ENCODE data around the gene PHACTR3.

PHACTR3 gene

DNA sequence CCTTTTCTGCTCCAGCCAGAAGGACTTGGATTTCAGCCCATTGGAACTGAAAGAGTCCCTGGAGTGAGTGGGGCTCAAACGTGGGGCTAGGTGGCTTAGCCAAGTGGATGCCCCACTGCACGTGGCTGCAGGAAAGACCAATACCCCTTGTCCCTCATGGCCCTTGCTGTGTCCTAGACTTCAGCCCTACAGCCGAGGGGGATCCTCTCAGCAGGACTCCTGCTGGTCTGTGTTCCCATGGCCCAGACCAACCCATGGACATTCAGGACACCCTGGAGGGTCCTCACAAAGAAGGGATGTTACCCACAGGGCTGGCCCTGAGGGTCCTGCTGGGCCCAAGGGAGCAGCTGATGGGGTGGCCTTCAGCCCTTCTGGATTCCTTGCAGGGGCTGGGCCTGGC lies 30.0 kb upstream of the PHACTR3 start:
- DNase-seq: no peak

- no peak for DNase-seq
Measured at GRCh38 chr20:59575216-59575615, 29.1 kb upstream of the PHACTR3 start.

DNA sequence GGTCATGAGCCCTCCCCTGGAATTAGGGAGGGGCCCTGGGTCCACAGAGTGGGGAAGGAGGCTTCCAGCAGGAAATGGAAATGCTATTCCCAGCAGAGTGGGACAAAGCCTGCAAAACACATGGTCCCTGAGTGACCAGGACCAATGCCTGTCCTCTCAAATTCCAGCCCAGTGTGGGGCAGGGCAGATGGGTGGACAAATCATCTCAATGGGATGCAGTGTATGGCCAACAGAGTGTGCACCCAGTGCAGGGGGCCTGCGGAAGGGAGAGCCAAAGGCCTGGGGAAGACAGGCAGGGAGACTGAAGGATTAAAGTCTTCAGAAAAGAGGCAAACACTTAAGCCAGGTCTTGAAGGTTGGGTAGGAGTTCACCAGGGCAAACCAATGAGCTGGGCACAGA lies 28.7 kb upstream of the PHACTR3 start:
- no peak for DNase-seq

GRCh38 chr20:59576216-59576953 lies 28.0 kb upstream of the PHACTR3 start:
- no peak for DNase-seq

DNA sequence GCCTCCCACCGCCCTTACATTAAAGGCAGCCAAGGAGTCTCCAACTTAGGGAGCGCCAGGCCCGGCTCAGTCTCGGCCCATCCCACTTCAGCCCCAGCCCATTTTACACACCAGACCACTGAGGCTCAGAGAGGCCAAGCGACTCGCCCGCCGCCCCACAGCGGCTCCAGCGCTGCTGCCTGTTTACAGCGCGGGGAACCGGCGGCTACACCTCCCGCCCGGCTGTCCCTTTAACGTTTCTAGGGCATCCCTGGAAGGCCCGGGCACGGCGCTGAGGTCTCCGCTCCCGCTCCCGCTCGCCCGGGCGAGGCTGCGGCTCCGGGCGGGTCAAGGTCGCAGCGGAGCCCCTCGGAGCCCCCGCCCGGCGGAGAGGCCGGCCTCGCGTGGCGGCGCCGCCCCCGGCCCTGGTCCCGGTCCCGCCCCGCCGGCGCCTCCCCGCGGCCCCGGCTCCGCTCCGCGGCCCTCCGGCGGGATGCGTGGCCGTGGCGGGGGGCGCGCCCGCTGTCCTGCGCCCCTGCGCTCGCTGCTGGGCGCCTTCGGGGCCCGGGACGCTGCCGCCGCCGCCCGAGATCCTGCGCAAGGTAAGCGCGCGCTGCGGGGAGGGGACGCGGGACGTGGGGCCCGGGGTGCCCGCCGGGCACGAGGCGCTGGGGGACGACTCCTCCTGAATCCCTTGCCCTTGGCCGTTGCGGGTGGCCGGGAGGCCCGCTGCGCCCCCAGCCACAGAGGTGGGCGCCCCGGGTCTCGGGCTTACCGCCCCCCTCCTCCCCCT lies 27.1 kb upstream of the PHACTR3 start:
- DNase-seq: no peak

- no peak for DNase-seq
Measured at GRCh38 chr20:59577809-59578435, 26.4 kb upstream of the PHACTR3 start.

- DNase-seq: no peak
Measured at GRCh38 chr20:59578436-59579403, 25.6 kb upstream of the PHACTR3 start.

- no peak for DNase-seq
Measured at GRCh38 chr20:59579404-59580145, 24.8 kb upstream of the PHACTR3 start.

- no peak for DNase-seq
Measured at GRCh38 chr20:59580146-59580946, 24.0 kb upstream of the PHACTR3 start.

DNA sequence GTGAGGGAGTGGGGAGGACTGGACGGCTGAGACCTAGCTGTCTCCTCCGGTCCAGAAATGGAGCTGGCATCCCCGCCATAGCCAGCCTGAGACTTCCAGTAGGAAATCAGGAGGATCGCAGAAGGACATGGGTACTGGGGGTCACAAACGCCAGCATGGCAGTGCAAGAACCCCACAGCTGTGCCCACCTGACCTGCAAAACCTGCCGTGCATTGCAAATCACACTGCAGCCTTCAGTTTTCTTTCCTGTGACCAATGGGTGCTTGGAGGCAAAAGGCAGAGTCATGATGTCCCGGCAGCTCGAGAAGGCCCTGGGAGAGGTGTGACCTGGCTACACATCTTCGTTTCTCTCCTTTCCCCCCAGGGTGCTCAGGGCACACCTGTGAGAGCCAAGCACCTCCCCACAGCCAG lies 23.3 kb upstream of the PHACTR3 start:
- DNase-seq: no peak

DNA sequence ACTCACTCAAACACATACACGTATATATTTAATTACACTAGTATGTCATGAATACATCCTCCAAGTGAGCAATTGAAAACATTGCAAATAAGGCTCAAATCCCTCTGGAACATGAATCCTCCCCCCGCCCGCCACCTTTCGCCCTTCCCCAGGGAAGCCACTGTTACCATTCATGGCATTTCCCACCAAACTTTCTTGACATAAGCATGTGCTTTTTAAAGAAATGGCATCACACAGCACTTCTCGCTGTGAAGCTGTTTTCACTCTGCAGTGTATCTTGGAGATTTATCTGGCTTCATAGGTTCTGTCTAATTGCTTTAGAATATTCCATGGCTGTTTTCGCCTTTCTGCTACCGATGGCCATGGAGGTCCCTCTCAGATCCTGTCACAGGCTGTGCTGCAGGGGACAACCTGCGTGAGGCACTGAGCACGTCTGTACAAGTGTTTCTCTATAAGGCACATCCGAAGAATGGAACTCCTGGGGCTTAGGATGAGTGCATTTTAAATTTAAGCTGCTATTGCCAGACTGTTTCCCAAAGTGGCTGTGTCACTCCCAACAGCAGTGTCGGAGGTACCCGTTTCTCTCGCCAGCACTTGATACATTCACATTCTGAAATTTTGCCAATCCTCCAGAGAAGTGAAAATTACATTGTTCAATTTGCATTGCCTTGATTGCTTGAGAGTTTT lies 22.2 kb upstream of the PHACTR3 start:
- no peak for DNase-seq

- no peak for DNase-seq
Measured at GRCh38 chr20:59583428-59584277, 20.7 kb upstream of the PHACTR3 start.

DNA sequence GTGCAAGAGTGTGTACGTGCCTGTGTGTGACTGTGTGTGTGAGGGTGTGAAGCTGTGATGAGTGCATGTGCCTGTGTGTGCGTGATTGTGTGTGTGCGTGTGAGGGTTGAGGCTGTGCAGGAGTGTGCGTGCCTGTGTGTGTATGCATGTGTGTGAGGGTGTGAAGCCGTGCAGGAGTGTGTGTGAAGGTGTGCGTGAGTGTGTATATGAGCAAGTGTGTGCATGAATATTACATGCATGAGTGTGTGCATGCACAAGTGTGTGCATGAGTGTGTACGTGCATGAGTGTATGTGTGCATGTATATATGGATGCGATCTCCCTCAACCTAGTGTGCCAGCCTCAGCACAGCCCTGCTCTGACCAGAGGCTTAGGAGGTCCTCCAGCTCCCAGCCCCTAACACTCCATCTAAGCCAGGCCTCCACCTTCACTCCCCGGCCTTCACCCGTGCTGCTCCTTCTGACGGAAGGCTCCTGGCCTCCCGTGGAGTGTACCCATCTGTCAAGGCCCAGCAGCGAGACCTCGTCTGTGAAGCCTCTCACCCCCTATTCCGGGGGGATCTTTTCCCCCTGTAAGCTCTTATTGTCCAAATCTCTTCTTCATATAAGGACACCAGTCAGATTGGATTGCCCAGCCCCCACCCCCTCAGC lies 19.9 kb upstream of the PHACTR3 start:
- DNase-seq: no peak

- DNase-seq: no peak
Measured at GRCh38 chr20:59585714-59586409, 18.5 kb upstream of the PHACTR3 start.

- DNase-seq: no peak
Measured at GRCh38 chr20:59586613-59587012, 17.7 kb upstream of the PHACTR3 start.

- no peak for DNase-seq
Measured at GRCh38 chr20:59587570-59587969, 16.8 kb upstream of the PHACTR3 start.

DNA sequence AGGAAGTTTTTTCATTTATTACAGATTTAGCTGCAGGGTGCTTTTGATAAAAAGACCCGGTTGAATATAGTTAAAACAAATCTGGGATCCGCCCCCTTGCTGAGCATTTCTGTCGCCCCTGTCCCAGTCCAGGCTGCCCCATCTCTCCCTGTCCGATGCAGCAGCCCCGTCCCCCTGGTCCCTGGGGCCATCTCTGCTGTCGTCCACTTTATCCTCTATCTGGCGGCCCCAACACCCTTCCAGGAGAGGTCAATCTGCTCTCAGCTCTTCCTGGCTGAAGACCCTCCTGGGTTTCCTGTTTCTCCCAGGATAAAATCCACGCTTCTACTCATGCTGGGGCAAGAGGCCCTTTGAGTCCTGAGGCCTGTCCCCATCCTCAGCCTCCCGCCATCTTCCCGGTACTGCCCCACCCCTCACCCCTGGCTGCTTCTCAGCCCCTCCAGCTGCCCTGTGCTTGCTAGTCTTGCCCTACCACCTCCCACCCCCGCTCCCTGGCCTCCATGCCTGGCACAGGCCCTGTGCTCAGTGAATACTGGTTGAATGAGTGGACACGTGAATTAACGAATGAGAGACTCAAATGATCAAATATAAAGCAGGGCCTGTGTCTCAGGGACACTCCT lies 16.0 kb upstream of the PHACTR3 start:
- no peak for DNase-seq

Data from T-helper 2 cell (primary cell).